GM19035 (cell line): ENCODE data around the gene DLD.
A peak's percentile ranks its signal among the peaks of the same experiment; 100 is the strongest.
"Not testable (repeated sequence)": the region's sequence is repeated elsewhere in the genome, so short reads cannot be mapped to it uniquely, and the experiment has no call there.

Experiments used
- ATAC-seq: cut with Tn5 transposase; IDR thresholded peaks from one replicate; pipeline ENCODE4 v1.9.1; 2021; ENCODE audit not compliant: unreplicated experiment

Gene DLD

DNA sequence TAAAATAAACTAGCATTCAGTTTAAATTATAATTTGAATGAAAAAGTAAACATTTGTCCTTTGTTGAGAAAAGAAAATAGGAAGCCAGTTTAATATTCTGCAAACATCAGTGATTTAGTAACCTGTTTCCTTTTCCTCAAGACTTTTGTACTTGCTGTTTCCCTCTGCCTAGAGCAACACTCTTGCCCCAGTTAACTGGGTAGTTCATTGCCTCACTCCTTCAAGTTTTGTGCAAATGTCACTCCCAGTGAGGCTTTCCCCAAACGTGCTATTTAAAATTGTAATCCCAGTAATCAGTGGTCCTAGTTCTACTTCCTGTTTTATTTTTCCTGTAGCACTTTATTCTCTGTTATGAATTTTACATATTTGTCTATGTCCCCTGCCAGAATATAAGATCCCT lies 23.8 kb downstream of the DLD start:
- ATAC-seq: no peak

DNA sequence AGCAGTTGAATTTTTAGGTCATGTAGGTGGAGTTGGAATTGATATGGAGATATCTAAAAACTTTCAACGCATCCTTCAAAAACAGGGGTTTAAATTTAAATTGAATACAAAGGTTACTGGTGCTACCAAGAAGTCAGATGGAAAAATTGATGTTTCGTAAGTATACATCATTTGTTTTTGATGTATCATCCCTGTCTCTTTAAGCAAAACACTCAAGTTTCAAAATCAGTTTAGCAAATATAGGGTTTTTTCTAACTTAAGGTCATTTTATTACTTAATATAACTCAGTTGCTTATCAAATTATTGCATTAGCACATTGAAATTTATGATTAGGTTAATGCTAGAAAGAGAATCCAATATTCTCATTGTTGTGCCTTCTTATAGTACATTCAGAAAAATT lies 24.6 kb downstream of the DLD start:
- no peak for ATAC-seq

DNA sequence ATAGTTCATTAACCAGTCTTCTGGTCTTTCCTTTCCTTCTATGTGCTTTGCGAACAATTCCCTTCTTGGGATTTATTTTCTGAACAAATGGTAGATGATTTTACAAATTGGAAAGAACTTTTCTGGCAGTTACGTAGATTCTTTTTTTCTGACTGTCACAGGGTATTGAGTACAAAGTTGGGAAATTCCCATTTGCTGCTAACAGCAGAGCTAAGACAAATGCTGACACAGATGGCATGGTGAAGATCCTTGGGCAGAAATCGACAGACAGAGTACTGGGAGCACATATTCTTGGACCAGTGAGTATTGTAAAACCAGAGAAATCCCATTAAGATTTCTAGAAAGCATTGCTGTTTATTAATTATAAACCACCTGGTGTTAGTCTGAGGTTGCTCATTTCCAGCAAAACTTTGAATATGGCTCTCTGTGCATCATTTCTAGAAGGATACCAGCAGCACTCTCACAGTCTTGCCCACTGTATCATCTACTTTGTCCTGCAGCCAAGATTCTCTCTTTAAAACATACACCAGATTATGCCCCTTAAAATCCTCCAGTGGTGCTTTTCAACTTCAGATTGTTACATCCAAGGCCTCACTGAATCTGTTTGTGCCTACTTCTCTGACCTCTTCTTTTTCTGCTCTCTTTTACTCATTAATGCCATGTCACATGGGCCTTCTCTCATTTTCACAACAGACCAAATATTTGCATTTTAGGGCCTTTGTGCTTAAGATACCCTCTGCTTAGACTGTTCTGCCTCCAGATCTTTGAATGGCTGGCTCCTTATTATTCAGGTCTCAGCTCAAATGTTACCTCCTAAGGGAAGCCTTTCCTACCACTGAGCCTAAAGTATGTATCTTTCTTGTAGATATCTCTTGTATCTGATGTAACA lies 27.0 kb downstream of the DLD start:
- peak; percentile 75 for ATAC-seq

GRCh38 chr7:107918948-107919347 lies 28.0 kb downstream of the DLD start:
- ATAC-seq: no peak

- ATAC-seq: no peak
Observed at GRCh38 chr7:107920048-107920772, 29.2 kb downstream of the DLD start.

DNA sequence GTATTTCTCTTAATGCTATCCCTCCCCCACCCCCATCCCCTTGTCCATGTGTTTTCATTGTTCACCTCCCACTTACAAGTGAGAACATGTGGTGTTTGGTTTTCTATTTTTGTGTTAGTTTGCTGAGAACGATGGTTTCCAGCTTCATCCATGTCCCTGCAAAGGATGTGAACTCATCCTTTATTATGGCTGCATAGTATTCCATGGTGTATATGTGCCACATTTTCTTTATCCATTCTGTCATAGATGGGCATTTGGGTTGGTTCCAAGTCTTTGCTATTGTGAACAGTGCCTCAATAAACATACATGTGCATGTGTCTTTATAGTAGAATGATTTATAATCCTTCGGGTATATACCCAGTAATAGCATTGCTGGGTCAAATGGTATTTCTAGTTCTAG lies 30.8 kb downstream of the DLD start:
- ATAC-seq: not testable (repeated sequence)

DNA sequence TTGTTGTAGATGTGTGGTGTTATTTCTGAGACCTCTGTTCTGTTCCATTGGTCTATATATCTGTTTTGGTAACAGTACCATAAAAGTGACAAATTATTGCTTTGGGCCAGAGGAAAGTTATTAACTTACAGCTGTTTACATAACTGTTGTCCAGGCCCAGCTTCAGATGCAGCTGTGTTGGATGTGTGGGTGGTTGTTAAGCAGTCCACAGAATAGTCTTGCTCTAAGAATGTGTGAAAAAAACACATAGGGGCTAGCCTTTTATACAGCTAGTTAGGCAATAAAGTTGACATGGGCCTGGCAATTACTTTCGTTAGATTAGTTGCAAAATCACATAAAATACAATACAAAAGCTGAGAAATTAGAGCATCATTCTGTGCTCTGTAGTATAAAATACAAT lies 31.9 kb downstream of the DLD start:
- no peak for ATAC-seq

GRCh38 chr7:107924841-107925504 lies 34.0 kb downstream of the DLD start:
- peak; percentile 88 for ATAC-seq

DNA sequence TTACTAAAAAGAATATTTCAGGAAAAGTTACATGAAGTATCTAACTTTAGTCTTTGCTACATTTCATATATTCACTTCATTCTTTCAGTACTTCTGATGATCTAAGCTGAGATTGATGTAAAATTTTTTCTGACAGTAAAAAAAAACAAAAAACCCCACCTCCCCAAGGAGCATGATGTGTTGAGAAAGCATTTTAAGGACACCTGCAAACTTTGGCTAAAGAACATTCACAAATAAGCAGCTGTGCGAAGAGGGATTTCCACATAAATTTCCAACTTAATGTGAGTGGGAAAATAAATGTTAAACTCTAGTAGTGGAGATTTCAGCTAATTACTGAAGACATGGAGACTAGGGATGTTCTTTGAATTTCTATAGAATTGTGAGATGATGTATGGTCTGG lies 35.5 kb downstream of the DLD start:
- no peak for ATAC-seq

GRCh38 chr7:107931740-107932515 lies 40.9 kb downstream of the DLD start:
- no peak for ATAC-seq

DNA sequence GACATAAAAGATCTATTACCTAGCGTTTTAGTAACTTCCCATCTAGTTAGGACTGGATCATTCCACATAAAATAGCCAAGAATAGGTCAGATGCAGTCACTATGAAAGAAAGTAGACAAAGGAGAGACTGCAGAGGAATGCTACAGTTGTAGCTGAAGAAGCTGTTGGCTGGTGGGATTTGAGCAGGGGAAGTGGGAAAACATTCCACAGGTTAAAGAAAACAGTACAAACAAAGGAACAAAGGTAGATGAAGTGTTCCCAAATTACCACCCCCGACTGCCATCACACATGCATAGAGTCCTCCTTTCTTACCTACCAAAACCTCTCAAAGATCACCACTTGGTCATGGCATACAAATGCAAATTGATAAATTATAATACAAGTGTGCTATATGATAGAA lies 41.8 kb downstream of the DLD start:
- no peak for ATAC-seq

DNA sequence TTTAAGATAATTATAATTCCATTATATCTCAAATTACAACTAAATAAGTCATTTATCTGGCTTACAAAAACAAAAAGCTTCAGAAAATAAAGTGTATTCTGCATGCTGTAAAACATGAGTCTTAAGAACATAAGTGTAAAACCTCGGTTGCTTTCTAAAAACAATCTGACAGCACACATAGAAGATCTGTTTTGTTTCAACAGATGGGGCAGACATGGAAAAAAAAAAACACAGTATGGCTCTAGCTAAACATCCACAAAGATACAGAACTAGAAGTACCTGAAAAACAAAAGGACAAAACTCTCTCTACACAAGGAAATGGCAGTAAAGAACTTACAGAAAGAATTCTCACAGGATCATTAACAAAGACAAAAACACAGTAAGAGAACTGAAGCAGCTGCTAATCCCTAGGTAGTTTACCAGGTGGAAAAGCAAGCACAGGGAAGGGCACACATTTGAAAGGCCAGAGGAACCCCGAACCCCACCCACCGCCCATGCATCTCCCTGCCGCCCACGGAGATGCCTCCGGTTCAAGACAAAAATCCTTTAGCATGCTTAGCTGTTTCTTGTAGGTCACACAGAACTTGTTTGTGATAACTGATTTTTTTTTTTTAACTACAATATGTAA lies 42.5 kb downstream of the DLD start:
- no peak for ATAC-seq

DNA sequence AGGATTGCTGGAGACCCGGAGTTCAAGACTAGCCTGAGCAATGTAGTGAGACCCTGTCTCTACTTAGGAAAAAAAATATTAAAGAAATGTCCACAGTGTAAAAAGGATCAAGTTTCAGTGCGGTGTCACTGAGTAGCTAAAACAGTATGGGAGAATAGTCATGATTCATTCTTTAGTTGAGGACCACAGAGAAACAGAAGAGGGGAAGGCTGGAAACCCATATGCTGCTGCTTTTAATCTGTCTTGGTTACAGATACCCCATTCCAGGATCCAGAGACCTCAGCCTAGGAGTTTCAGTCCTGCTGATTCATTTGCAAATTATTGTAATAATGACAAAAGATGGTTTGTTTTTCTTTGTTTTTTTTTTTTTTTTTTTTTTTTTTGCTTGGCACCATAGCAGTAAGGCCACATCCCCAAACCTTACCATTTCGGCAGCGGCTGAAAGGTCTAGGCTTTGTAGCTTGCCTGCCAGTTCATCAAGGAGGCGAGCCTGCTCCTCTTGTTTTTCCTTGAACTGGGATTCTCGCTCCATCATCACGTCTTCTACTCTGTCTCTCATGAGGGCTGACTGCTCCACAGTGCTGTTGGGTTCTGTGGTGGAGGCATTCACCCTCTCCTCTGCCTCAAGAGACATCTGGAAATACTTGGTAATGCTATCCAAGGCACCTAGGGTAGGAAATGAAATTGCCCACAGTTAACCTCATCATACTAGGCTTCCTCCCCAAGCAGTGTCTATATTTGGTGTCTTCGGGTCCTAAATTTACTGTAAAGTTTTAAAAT lies 44.2 kb downstream of the DLD start:
- no peak for ATAC-seq

DNA sequence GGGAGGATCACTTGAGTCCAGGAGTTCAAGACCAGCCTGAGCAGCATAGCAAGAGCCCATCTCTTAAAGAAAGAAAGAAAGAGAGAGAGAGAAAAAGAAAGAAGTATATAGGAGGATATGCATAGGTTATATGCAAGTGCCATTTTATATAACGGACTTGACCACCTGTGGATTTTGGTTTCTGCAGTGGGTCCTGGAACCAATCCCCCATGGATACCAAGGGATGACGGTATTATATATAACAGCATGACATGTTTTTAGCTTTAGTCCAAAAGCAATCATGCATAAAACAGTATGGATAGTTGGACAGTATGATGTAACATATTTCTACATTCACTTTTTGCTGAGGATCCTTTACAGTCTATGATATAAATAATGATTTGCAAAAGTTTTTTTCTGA lies 45.3 kb downstream of the DLD start:
- ATAC-seq: no peak

DNA sequence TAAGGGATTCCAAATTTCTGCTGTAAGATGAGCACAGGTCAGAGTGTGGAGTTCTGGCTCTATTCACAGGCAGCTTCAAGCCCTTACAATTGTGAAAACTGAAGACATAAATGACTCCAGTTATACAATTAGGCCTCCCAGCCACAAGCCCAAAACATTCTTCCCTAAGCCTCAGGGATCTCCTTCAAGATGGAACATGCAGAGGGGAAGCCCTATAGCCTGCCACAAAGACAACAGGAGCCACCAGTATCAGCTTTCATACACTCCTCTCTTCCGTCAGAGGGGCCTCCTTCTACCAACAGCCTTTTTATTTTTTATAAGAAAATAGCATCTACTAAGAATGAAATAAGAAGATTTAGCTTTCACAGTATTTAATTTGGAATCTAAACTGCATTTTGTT lies 46.5 kb downstream of the DLD start:
- no peak for ATAC-seq

DNA sequence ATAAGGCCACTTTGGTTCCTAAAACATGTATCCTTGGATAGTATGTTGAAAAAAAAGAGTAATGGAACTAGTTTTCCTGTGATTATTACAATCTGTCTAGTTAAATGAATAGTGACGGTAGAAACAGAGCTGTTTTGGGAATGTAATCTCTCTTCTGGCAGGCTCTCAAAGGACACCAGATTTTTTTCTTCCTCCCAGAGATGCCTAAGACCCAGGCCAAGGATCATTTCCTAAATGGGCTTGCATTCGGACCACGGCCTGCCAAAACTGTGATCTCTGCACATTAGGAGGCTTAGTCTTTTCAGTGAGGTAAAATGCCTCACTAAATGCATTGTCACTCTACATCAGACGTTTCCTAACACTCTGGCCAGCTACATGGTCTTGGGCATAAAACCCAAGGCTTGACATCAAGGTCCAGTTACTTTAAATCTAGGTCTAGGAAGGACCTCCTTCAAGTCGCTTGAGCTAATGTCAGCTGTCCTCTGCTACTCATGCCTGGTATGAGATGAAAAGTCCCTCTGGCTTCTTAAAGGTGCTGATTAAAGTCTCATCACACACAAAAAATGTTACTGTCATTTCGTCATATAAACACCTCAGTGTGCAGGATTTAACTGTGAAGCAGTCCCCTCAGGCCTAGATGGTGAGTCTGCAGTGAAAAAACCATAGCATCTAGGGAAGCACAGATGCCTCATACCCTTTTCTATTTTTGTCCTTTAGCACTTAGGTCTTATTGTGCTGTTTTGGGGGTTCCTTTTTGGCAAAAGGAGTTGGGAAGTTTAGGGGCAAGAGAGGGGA lies 47.7 kb downstream of the DLD start:
- ATAC-seq: no peak

DNA sequence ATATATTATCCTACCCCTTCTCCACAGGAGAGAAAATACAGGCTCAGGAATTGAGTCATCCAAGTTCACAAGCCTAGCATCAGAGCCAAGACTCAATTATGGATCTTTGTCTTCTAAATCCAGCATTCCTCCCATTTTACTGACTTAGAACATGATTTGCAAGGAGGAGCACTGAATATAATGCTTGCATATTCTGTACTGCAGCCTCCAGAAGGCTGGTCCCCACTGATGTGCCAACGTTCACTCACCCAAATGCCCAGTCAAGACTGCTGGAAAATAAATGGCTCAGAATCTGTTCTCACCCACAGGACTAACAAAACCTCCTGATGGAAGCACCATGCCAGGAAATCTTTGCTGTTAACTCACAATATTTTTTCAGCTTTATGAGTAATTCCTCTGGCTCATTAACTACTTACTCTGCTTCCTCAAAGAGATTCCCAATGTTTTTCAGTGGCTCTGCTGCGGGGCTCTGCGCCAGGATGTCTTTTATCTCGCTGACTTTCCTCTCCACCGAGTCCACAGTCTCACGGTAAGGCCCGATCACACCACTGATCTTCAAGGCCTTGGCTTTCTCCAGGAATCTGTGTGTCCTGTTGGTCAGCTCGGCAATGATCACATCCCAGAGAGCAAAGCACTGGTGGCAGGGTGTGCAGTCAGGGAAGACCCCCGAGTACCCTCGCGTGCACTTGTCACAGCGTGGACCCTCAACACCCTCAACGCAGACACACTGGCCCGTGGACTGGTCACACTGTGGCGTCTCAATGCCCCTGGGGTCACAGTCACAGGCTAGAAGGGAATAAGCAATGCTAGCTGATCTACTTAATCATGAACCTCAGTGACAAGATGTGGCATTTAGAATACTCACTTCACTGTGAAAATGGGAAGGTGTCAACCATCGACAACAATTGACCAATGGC lies 48.8 kb downstream of the DLD start:
- ATAC-seq: no peak

DNA sequence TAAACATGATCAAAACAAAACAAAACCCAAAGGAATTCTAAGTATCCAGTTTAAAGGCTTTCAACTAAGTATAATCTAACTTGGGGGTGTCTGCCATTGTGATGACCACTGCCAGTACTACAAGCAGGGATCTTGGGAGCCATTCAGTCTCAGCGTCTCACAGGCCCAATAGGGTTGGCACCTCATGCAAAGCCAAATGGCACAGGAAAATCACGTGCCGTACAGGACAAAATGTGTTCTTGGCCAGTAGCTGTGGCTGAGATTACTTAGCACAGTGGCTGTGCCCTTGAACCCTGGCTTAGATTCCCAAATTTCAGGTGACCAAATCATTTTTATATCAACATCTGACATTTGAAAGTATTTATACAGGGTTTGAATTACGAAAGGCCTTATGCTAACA lies 50.0 kb downstream of the DLD start:
- ATAC-seq: no peak
